GM18526 (cell line): Measurements from ENCODE around the gene GALNT7.

Experiments used
- POLR2A ChIP-seq: IDR thresholded peaks from 3 replicates; pipeline ENCODE4 v1.6.1; 2011; ENCODE audit not compliant: insufficient read length; ENCODE audit errors: extremely low read depth

Gene GALNT7, protein sequence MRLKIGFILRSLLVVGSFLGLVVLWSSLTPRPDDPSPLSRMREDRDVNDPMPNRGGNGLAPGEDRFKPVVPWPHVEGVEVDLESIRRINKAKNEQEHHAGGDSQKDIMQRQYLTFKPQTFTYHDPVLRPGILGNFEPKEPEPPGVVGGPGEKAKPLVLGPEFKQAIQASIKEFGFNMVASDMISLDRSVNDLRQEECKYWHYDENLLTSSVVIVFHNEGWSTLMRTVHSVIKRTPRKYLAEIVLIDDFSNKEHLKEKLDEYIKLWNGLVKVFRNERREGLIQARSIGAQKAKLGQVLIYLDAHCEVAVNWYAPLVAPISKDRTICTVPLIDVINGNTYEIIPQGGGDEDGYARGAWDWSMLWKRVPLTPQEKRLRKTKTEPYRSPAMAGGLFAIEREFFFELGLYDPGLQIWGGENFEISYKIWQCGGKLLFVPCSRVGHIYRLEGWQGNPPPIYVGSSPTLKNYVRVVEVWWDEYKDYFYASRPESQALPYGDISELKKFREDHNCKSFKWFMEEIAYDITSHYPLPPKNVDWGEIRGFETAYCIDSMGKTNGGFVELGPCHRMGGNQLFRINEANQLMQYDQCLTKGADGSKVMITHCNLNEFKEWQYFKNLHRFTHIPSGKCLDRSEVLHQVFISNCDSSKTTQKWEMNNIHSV

DNA sequence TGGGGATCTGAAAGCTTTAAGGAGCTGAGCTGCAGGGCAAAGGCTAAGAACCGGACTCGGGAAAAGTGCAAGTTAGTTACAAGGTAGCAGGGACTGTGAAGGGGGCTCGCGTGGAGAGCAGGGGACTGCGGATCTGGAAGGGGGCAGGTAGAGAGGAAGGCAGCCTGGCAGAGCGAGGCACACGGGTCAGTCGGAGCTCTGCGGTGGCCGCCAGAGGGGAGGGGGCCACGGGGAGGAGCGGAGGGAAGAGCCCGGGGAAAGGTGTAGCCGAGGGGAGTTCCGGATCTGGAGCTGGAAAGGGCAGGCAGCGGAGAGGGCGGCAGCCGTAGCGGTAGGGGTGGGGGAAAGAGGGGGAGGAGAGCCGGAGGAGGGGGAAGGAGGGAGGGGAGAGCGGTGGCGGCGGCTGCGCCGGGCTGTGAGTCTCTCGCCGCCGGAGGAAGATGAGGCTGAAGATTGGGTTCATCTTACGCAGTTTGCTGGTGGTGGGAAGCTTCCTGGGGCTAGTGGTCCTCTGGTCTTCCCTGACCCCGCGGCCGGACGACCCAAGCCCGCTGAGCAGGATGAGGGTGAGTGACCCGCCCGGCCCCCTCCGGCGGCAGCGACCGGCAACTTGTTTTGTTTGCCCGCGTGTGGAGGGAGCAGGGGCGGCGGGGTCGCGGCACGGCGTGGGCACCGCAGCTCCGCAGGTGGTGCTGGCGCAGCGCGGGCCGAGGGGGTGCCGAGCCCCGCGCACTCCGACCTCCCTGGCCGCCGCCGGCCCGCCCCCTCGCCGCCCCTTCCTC, at the start of gene GALNT7:
Gene GALNT7, plus strand, starts transcription at position 416 of the 782 bp plus-strand sequence. Its CDS starts 25 bp downstream, at position 441.
- TF ChIP-seq POLR2A = peak; percentile 8

DNA sequence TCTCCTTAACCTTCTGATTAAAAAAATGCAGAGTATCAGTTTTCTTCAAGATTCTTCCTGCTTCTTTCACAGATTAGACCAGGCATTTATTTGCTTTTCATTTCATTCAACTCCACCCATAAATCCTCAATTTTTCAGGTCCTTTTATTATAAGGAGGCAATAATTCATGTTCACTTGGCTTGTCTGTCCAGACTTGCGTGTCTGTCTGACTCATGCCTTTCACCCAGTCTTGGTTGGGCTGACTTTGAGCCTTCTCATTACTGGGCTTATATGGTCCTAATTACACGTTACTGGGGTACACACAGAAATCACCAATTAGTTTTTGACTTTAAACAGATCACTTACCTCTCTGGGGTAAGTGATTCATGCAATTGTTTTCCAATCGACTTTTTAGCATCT, 48.8 kb upstream of the GALNT7 start:
- TF ChIP-seq POLR2A = no peak

DNA sequence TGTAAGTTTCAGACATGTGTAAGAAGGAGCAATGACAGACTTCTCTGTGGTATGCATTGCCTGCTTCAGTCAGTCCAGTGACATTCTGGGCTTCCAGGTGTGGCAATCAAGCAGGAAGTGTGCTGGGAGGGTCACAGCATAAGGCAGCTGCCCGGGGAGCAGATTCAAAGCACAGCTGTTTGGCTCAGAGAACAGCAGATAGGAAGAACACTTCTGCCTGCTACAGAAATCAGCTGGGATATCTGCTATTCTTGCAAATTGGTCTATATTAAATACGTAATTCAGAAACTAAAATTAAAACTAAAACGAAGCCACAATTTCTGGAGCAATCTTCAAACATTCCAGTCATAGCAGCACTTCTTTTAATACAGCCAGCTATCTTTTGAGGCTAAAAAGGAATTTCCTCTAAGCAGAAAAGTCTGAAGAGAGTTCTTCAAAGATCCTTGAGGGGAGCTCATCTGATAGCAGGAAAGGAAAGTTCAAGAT, 47.5 kb upstream of the GALNT7 start:
- no peak for TF ChIP-seq POLR2A

DNA sequence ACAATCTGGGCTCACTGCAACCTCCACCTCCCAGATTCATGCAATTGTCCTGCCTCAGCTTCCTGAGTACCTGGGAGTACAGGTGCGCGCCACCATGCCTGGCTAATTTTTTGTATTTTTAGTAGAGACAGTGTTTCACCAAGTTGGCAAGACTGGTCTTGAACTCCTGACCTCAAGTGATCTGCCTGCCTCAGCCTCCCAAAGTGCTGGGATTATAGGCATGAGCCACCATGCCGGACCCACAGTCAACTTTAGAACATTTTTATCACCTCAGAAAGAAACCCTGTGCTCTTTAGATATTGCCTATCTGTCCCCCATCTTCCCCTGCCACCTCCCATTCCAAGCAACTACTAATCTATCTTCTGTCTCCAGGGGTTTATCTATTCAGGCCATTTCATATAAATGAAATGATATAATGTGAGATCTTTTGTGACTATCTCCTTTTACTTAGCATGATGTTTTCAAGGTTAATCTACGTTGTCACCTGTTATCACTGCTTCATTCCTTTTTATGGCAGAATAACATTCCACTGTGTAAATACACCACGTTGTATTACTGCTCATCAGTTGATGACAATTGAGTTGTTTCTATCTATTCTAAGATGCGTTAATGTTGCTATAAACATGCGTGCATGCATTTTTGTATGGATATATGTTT, 44.3 kb upstream of the GALNT7 start:
- no peak for TF ChIP-seq POLR2A

DNA sequence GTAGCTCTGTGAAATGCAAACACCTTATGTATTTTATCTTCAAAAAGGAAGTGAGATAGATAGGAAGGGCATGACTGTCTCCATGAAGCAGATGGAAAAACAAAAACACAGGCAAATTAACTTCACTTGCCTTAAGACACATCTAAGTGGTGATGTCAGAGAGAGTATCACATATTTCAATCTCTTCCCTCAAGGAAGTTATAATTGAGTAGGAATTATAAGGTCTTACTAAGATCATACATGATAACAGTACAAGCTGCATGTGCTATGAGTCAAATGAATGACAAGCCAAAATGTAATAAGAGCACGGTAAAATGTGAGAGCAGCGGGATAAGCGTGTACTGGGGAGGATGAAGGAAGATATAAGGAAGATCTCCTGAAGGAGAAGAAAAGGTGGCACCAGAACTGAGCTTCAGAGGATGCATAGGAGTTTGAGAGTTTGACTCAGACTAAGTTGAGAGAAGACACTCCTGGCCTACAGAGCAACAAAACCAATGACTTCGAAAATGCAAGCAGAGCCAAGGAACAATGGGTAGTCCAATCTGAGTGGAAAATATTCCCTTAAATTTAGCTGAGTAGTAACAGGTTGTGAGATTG, 43.3 kb upstream of the GALNT7 start:
- TF ChIP-seq POLR2A = no peak

DNA sequence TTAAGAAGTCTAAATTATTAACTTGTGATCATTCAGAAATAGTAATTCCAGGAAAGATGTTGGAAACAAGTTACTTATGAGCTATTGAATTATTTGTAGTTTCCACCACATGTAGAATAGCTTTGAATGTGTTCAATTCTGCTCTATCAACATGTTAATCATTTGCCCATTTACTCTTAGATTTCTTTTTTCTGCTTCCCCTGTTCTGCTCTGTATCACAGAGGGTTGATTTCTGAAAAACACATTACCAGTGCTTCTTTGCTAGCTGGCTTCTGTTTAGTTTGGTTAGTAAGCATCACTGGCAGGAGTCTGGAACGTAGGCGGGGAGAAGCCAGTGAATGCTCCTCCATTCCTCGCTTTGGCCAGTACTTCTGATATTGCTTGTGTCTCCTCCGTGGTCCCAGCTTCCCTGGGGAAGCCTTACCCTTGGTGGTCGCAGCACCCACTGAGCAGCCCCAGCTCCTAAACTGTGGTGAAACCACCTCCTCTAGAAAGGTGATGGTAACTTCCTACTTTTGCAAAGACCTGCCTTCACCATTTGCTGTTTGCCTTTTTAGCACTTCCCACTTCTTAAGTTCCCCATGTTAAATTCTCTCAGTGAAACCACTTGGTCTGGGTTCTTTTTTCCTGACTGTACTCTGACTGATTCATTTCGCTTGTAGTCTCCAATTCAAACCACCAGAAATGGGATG, 40.3 kb upstream of the GALNT7 start:
- TF ChIP-seq POLR2A = no peak

DNA sequence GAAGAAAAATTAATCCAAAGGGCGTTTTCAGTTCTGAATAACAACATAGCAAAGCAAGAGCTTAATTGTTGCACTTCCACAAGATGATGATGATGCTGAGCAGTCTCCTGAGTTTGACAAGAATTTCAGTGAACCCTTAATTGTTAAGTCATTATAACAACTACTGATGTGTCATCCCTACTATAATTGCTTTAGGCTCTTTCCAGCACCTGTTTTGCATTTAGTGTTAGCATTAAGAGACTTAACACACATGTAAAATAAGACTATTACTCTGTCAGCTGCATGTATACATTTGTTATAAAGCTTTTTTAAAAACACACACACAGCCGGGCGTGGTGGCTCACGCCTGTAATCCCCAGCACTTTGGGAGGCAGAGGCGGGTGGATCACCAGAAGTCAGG, 37.9 kb upstream of the GALNT7 start:
- TF ChIP-seq POLR2A = no peak

DNA sequence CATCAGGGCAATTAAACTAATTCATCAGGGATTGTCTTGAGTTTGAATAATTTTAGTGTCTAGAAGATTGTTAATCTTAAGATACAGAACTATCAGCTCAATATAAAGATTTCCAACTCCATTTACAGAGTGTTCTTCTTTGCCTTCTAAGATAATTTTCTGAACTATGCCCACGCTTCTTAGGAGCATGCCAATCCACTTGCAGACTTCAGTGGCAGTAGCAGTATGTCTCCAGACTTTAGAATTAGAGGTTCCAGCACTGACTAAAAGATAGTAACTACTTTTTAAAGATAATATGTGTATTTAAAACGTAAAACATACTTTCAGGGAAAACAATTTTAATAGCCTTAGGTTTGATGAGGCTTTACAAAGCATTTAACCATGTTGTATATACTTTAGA, 34.2 kb upstream of the GALNT7 start:
- TF ChIP-seq POLR2A = no peak

DNA sequence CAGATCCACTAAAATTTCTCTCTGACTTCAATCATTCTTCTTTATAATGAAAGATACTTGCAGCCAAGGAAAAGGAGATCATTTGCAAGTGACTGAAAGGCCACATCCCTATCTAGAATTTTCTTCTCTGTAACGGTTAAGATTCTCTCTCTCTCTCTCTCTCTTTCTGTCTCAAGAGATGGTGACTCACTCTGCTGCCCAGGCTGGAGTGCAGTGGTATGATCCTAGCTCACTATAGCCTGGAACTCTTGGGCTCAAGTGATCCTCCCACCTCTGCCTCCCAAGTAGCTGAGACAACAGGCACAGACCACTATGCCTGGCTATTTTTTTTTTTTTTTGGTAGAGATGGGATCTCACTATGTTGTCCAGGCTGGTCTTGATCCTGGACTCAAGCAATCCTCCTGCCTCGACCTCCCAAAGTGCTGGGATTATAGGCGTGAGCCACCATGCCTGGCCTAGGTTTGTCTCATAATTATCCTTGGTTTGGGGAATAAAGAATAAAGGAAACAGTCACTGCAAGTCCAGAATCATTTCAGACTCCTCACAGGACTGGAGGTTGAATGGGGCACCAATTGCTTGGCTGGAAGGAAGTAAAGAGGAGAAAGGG, 33.3 kb upstream of the GALNT7 start:
- TF ChIP-seq POLR2A = no peak

DNA sequence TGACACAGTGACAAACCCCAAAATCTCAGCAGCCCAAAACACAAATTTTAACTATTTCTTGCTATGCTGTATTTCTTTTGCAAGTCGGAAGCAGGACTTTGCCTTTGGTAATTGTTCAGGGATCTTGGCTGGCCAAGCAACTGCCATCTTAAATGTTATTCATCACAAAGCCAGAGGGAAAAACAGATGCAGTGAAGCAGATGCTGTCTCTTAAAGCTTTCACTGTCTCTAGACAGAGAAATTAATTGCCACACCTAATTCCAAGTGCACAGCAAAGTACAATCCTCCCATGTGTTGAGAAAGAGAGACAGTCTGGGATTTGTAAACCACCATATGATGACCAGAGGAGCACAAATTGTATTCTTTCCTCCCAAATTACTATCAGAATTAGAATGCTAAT, 30.0 kb upstream of the GALNT7 start:
- TF ChIP-seq POLR2A = no peak

DNA sequence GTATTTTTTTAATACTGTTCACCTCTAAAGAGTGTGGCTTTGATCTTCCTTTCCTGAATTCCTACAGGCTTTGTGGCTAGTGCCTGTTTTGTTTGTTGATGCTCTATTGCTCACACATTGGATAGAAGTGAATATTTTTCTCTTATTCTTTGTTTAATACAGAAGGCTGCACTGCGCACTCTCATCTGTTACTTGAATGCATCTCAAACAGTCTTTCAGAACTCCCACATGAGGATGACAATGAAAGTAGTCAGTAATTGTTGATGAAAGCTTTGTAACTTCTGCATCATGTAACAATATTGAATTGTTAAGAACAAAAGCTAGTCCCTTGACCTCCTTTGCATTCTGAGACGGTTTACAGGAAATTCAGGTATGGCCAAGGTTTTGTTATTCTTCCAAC, 29.1 kb upstream of the GALNT7 start:
- TF ChIP-seq POLR2A = no peak

DNA sequence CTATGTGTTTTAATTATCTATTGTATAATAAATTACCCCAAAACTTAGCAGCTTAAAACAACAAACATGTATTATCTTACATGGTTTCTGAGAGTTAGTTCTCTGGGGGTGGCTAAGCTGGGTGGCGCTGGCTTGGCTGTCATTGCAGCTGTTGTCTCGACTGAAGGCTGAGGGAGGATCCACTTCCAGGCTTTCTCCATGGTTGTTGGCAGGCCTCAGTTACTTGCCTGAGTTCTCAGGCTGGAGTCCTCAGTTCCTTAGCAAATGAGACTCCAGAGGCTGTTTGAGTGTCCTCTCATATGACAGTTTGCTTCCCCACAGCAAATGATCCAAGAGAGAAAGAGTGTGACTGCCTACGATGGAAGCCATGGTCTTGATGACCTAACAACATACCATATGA, 23.5 kb upstream of the GALNT7 start:
- TF ChIP-seq POLR2A = no peak

DNA sequence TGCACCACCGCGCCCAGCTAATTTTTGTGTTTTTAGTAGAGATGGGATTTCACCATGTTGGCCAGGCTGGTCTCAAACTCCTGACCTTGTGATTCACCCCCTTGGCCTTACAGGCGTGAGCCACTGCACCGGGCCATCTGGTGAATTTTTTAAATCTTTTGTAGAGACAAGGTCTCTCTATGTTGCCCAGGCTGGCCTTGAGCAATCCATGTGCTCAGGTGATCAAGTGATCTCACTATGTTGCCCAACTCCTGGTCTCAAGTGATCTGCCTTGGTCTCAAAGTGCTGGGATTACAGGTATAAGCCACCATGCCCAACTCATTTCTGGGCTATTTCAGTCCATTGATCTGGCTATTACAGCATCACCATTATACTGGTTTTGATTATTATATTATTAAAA, 22.2 kb upstream of the GALNT7 start:
- TF ChIP-seq POLR2A = no peak

DNA sequence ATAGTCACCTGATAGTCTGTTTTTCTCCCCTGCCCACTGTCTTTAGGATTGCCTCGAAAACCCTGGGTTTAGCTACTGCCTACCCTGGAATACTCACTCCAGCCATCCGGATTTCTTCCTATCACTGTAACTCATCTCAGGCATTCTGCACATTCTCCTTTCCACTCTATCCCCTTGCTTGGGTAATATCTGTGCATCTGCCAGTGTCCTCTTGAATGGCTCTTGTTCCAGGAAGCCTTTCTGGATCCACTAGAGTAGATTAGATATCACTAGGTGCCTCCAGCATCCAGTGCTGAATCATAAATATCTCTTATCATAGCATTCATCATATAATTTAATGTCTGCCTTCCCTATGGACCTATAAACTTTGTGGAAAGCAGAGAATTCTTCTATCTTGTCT, 17.1 kb upstream of the GALNT7 start:
- TF ChIP-seq POLR2A = no peak
